Stimulated activated naive CD4-positive, alpha-beta T cell treated with Interleukin-2 at 50 U/mL for 16 hours (primary cell): ENCODE results near the gene NALCN.

ENCODE experiments used
- DNase-seq: peaks from one replicate; lab custom pipeline; 2025; lab: John Stamatoyannopoulos, UW

The NALCN gene

GRCh38 chr13:101204270-101205020, 211.9 kb downstream of the NALCN start:
- no peak for DNase-seq

GRCh38 chr13:101202590-101202989, 213.7 kb downstream of the NALCN start:
- no peak for DNase-seq

GRCh38 chr13:101190976-101191375, 225.3 kb downstream of the NALCN start:
- DNase-seq, result no peak

- no peak for DNase-seq
These were observed 226.0 kb downstream of the NALCN start for GRCh38 chr13:101190337-101190736.

- DNase-seq, result no peak
These were observed 230.7 kb downstream of the NALCN start for GRCh38 chr13:101185606-101186005.

GRCh38 chr13:101181076-101181685, 235.1 kb downstream of the NALCN start:
- DNase-seq, result no peak

- no peak for DNase-seq
These were observed 237.3 kb downstream of the NALCN start for GRCh38 chr13:101179021-101179420.

- no peak for DNase-seq
These were observed 237.9 kb downstream of the NALCN start for GRCh38 chr13:101178406-101178805.

GRCh38 chr13:101170306-101170705, 246.0 kb downstream of the NALCN start:
- no peak for DNase-seq

- DNase-seq, result no peak
These were observed 259.0 kb downstream of the NALCN start for GRCh38 chr13:101157261-101157660.

GRCh38 chr13:101155920-101156319, 260.4 kb downstream of the NALCN start:
- no peak for DNase-seq

- no peak for DNase-seq
These were observed 264.1 kb downstream of the NALCN start for GRCh38 chr13:101152184-101152583.

GRCh38 chr13:101150998-101151397, 265.3 kb downstream of the NALCN start:
- no peak for DNase-seq

GRCh38 chr13:101149735-101150384, 266.4 kb downstream of the NALCN start:
- DNase-seq, result no peak

- no peak for DNase-seq
These were observed 270.0 kb downstream of the NALCN start for GRCh38 chr13:101146101-101146898.

- DNase-seq, result no peak
These were observed 271.4 kb downstream of the NALCN start for GRCh38 chr13:101144808-101145419.

GRCh38 chr13:101140936-101141335, 275.4 kb downstream of the NALCN start:
- no peak for DNase-seq

GRCh38 chr13:101140087-101140770, 276.1 kb downstream of the NALCN start:
- no peak for DNase-seq

- DNase-seq, result no peak
These were observed 277.2 kb downstream of the NALCN start for GRCh38 chr13:101139081-101139480.

GRCh38 chr13:101127741-101128353, 288.5 kb downstream of the NALCN start:
- no peak for DNase-seq

GRCh38 chr13:101123028-101123427, 293.3 kb downstream of the NALCN start:
- no peak for DNase-seq
